Pancreas (tissue), 10 donors: ENCODE data around the gene CTNNA2. TPM values are rescaled to one million over a fixed set of nuclear protein-coding genes. Genes with fewer than 3 reads are reported as not detected.
A peak's percentile ranks its signal among the peaks of the same experiment; 100 is the strongest.

Experiments
- ATAC-seq, 4 donors: fragments of 200-7000 bp; cut with Tn5 transposase; one replicate each; pipeline versions ENCODE4 v1.8.0 to v1.9.1; 2020; ENCODE audit warnings: mild to moderate bottlenecking in 4 of 4, moderate library complexity in 4 of 4
- DNase-seq, 6 donors: peaks; one replicate each; pipeline ENCODE4 v3.0.0-alpha.2; 2020
- FAIRE-seq: peaks from 2 replicates; lab custom pipeline; 2012; peaks lifted over from hg19 to GRCh38; lab: Jason Lieb, UNC
- H3K27ac ChIP-seq, 4 donors: fragments of 200-600 bp; sonication (generic); 1 replicate in 3 of 4; 2 replicates in 1 of 4; pipeline versions ENCODE4 v1.5.0 to v1.8.0; 2020
- H3K27me3 ChIP-seq, 4 donors: fragments of 200-600 bp; one replicate each; pipeline ENCODE4 v1.8.0; 2021
- H3K36me3 ChIP-seq, 3 donors: fragments of 200-600 bp; sonication (generic) in 1 of 3; one replicate each; pipeline versions ENCODE4 v1.5.0 to v1.8.0; 2020 to 2021
- H3K4me1 ChIP-seq, 3 donors: fragments of 200-600 bp; one replicate each; pipeline ENCODE4 v1.8.0; 2021
- H3K4me3 ChIP-seq, 4 donors: fragments of 200-600 bp; sonication (generic) in 2 of 4; one replicate each; pipeline versions ENCODE4 v1.5.0 to v1.8.0; 2020 to 2021
- H3K9me3 ChIP-seq, 4 donors: fragments of 200-600 bp; one replicate each; pipeline ENCODE4 v1.8.0; 2021
- CTCF ChIP-seq, 4 donors: fragments of 200-600 bp; sonication (generic) in 3 of 4; IDR thresholded peaks; one replicate each; pipeline versions ENCODE4 v1.5.0 to v1.8.0; 2021; ENCODE audit warnings: antibody characterized with exemption in 4 of 4
- WGBS, 2 donors: extraction: QIAGEN DNeasy Blood & Tissue Kit; methylation state at CpG; one replicate each; pipeline ENCODE4 v1.1.7; 2013; 5-methylcytosine and 5-hydroxymethylcytosine counted together
- intact Hi-C, 3 donors: fragments of 100-400 bp; cut with DNase I; formaldehyde crosslinking; loops; one replicate each; pipeline versions ENCODE4 v1.11.1 to v1.14.2; 2022
- polyA plus RNA-seq, 2 donors: library from polyadenylated mRNA; stranded (reverse); fragments of 200-250 nt; gene quantifications; one replicate each; pipeline ENCODE4 v1.2.3, GENCODE V29; 2013
- total RNA-seq, 6 donors: library from RNA; stranded (reverse); fragmentation: NEBNext Ultra II Directional in 4 of 6; extraction: Animal tissue kit (Norgen Biotek cat#: 25700) in 4 of 6; gene quantifications; one replicate each; pipeline versions ENCODE4 v1.2.1 to v1.2.4, GENCODE V29; 2021 to 2023
- donor health status: healthy with polysubstance abuse.
- donor health status: DM: no; HTN: no; CAD: no; lungs with moderate emphysema.
- donor health status: DM: no; HTN: no; CAD: no.
- donor health status: control.
- donor health status: control.
- donor health status: Bipolar disorder and iron deficiency.
- donor health status: DM: yes; HTN: yes; CAD: no.
- donor health status: DM: no; HTN: no; CAD: no.
- donor health status: DM: no; HTN: no; CAD: no.
- donor health status: DM: yes; HTN: yes; CAD: no.

Gene CTNNA2
- total and polyA plus RNA-seq, 8 donors = 0.25 to 12.1 (median 2.1) TPM

- no peaks in the 10 kb centered on the region for H3K27me3 ChIP-seq
- ATAC-seq = no peak
- no peak for TF ChIP-seq CTCF (IDR thresholded peaks at IDR 0.05)
- no peaks in the 10 kb centered on the region for H3K36me3 ChIP-seq
- no peak overlapping the region for H3K27ac ChIP-seq
- no peak for DNase-seq
- intact Hi-C loops = no loop called here
- no peaks in the 10 kb centered on the region for H3K9me3 ChIP-seq
- no peak for FAIRE-seq
- 32 to 40% methylated on average over 5 of the region's 5 CpGs for WGBS, 2 donors
- no peak overlapping the region for H3K4me3 ChIP-seq
- no peaks in the 10 kb centered on the region for H3K4me1 ChIP-seq
Measured at GRCh38 chr2:80288576-80288975, 775.7 kb downstream of the CTNNA2 start.

- Histone ChIP-seq H3K4me3 (no peak overlapping the region), H3K9me3 (no peaks in the 10 kb centered on the region), H3K27me3 (no peaks in the 10 kb centered on the region), H3K36me3 (no peaks in the 10 kb centered on the region), H3K27ac (no peak overlapping the region), H3K4me1 (no peaks in the 10 kb centered on the region)
- 43 to 55% methylated on average over 1 of the region's 1 CpG for WGBS, 2 donors
- TF ChIP-seq CTCF (IDR thresholded peaks at IDR 0.05) = no peak
- ATAC-seq (no peak), DNase-seq (no peak), FAIRE-seq (no peak)
- intact Hi-C loops = no loop called here
Measured at GRCh38 chr2:80291656-80292055, 778.8 kb downstream of the CTNNA2 start.

GRCh38 chr2:80292474-80292873, 779.6 kb downstream of the CTNNA2 start:
- Histone ChIP-seq H3K27ac (no peak overlapping the region), H3K4me3 (no peak overlapping the region), H3K4me1 (no peaks in the 10 kb centered on the region), H3K27me3 (no peaks in the 10 kb centered on the region), H3K36me3 (no peaks in the 10 kb centered on the region), H3K9me3 (no peaks in the 10 kb centered on the region)
- peak in 1 of 4 donors; percentile 22 for ATAC-seq
- intact Hi-C loops = no loop called here
- 35 to 43% methylated on average over 3 of the region's 3 CpGs for WGBS, 2 donors
- no peak for FAIRE-seq
- no peak for TF ChIP-seq CTCF (IDR thresholded peaks at IDR 0.05)
- no peak for DNase-seq

- no peaks in the 10 kb centered on the region for H3K36me3 ChIP-seq
- no peaks in the 10 kb centered on the region for H3K4me1 ChIP-seq
- ATAC-seq (no peak), DNase-seq (no peak), FAIRE-seq (no peak)
- TF ChIP-seq CTCF (IDR thresholded peaks at IDR 0.05) = no peak
- no peaks in the 10 kb centered on the region for H3K9me3 ChIP-seq
- peaks cover 0 to 2% (median 0%) of the 10 kb centered on the region in 4 donors for H3K27me3 ChIP-seq
- no peak overlapping the region for H3K4me3 ChIP-seq
- intact Hi-C loops = no loop called here
- no peak overlapping the region for H3K27ac ChIP-seq
Measured at GRCh38 chr2:80293039-80293438, 780.2 kb downstream of the CTNNA2 start.

GRCh38 chr2:80298954-80299353, 786.1 kb downstream of the CTNNA2 start:
- TF ChIP-seq CTCF (IDR thresholded peaks at IDR 0.05) = no peak
- WGBS, 2 donors = 17 to 51% methylated on average over 3 of the region's 3 CpGs
- no peak overlapping the region for H3K27ac ChIP-seq
- no peaks in the 10 kb centered on the region for H3K4me1 ChIP-seq
- intact Hi-C loops = no loop called here
- FAIRE-seq (no peak), ATAC-seq (no peak), DNase-seq (no peak)
- peaks cover 0 to 35% (median 0%) of the 10 kb centered on the region in 4 donors for H3K27me3 ChIP-seq
- H3K36me3 ChIP-seq = no peaks in the 10 kb centered on the region
- H3K4me3 ChIP-seq = no peak overlapping the region
- no peaks in the 10 kb centered on the region for H3K9me3 ChIP-seq
